SK-N-SH (cell line): ENCODE data around the gene KIF19. TPM values are rescaled to one million over a fixed set of nuclear protein-coding genes. Genes with fewer than 3 reads are reported as not detected.

Experiments used
- CTCF ChIA-PET: fragments of 300-600, 350-600 bp; formaldehyde crosslinking; extraction: SDS; loops from one replicate; lab custom pipeline; 2021; lab: Yijun Ruan, JAX
- POLR2A ChIA-PET: fragments of 350-600 bp; sonication (Branson Sonifier 250); formaldehyde crosslinking; extraction: SDS; loops from one replicate; lab custom pipeline; 2020; ENCODE audit warnings: antibody characterized with exemption, inconsistent platforms; lab: Yijun Ruan, JAX
- DNase-seq: peaks from one replicate; pipeline ENCODE4 v3.0.0; 2012
- H2AFZ ChIP-seq: fragments of 200-600 bp; sonication (generic); 2 replicates; pipeline ENCODE4 v1.8.1; 2016; ENCODE audit warnings: antibody characterized with exemption, mild to moderate bottlenecking, low read depth
- H3F3A ChIP-seq: fragments of 200-600 bp; sonication (generic); replicated peaks from 2 replicates; pipeline ENCODE3; 2016; ENCODE audit warnings: antibody characterized with exemption, mild to moderate bottlenecking; ENCODE audit not compliant: insufficient read depth
- H3K27ac ChIP-seq, 2 experiments: fragments of 200-500 bp in 1 of 2; fragments of 200-600 bp in 1 of 2; sonication (Bioruptor generic) in 1 of 2; sonication (generic), shearing (Covaris generic) in 1 of 2; 2 replicates each; pipeline versions ENCODE4 v1.5.1 to v1.6.1; 2014 to 2016; ENCODE audit warnings: low read depth in 2 of 2, inconsistent platforms in 1 of 2, low read length in 1 of 2, mild to moderate bottlenecking in 1 of 2, mixed read lengths in 1 of 2
- H3K27me3 ChIP-seq: fragments of 200-600 bp; sonication (generic), shearing (Covaris generic); 2 replicates; pipeline ENCODE4 v1.6.1; 2016; ENCODE audit warnings: mixed run types; ENCODE audit not compliant: insufficient read depth
- H3K36me3 ChIP-seq, 2 experiments: fragments of 200-500 bp in 1 of 2; fragments of 200-600 bp in 1 of 2; sonication (Bioruptor generic) in 1 of 2; sonication (generic) in 1 of 2; replicated peaks in 1 of 2; 2 replicates each; pipeline versions ENCODE3 to v1.5.1; 2014 to 2016; ENCODE audit warnings: low read length in 1 of 2, mild to moderate bottlenecking in 1 of 2; ENCODE audit not compliant: insufficient read depth in 2 of 2, control insufficient read depth in 1 of 2
- H3K4me1 ChIP-seq, 2 experiments: fragments of 200-500 bp in 1 of 2; fragments of 200-600 bp in 1 of 2; sonication (Bioruptor generic) in 1 of 2; sonication (generic), shearing (Covaris generic) in 1 of 2; 2 replicates each; pipeline versions ENCODE4 v1.5.1 to v1.6.1; 2014 to 2016; ENCODE audit warnings: low read depth in 1 of 2, low read length in 1 of 2, mixed run types in 1 of 2; ENCODE audit not compliant: insufficient read depth in 2 of 2, control insufficient read depth in 1 of 2
- H3K4me2 ChIP-seq: fragments of 200-600 bp; sonication (generic), shearing (Covaris generic); 2 replicates; pipeline ENCODE4 v1.6.1; 2017; ENCODE audit warnings: mixed run types
- H3K4me3 ChIP-seq, 2 experiments: fragments of 200-500 bp in 1 of 2; fragments of 200-600 bp in 1 of 2; sonication (Bioruptor generic) in 1 of 2; sonication (generic), shearing (Covaris generic) in 1 of 2; 2 replicates each; pipeline versions ENCODE4 v1.5.1 to v1.8.1; 2014 to 2016; ENCODE audit warnings: low read depth in 2 of 2, inconsistent platforms in 1 of 2, low read length in 1 of 2, mild to moderate bottlenecking in 1 of 2, mixed read lengths in 1 of 2, moderate library complexity in 1 of 2
- H3K79me2 ChIP-seq: fragments of 200-600 bp; sonication (generic); 2 replicates; pipeline ENCODE4 v1.8.1; 2017; ENCODE audit warnings: mild to moderate bottlenecking; ENCODE audit not compliant: insufficient read depth
- H3K9ac ChIP-seq: fragments of 200-600 bp; sonication (generic); 2 replicates; pipeline ENCODE4 v1.6.1; 2017; ENCODE audit warnings: mixed run types
- H3K9me2 ChIP-seq: fragments of 200-600 bp; sonication (generic); 2 replicates; pipeline ENCODE4 v1.6.1; 2017; ENCODE audit warnings: mixed run types
- H3K9me3 ChIP-seq: fragments of 200-600 bp; sonication (generic); 2 replicates; pipeline ENCODE4 v1.6.1; 2017; ENCODE audit warnings: mixed run types, mild to moderate bottlenecking, moderate library complexity
- H4K20me1 ChIP-seq: fragments of 200-600 bp; sonication (generic); 2 replicates; pipeline ENCODE4 v1.6.1; 2017; ENCODE audit warnings: mild to moderate bottlenecking, mixed run types; ENCODE audit not compliant: insufficient read depth
- CHD2 ChIP-seq: fragments of 150-350 bp; IDR thresholded peaks from 2 replicates; pipeline ENCODE4 v1.6.1; 2018; ENCODE audit warnings: low read length; ENCODE audit not compliant: partially characterized antibody
- ELF1 ChIP-seq: IDR thresholded peaks from 2 replicates; pipeline ENCODE4 v1.4.0; 2012
- EP300 ChIP-seq, 2 experiments: IDR thresholded peaks; 2 replicates each; pipeline versions ENCODE4 v1.4.0 to v1.6.1; 2012; ENCODE audit warnings: borderline replicate concordance in 1 of 2, low read depth in 1 of 2, low read length in 1 of 2
- FOSL2 ChIP-seq: IDR thresholded peaks from 2 replicates; pipeline ENCODE4 v1.4.0; 2012; ENCODE audit warnings: low read depth, mild to moderate bottlenecking, moderate library complexity, borderline replicate concordance
- FOXJ3 ChIP-seq: sonication (generic); formaldehyde crosslinking; IDR thresholded peaks from 2 replicates; pipeline ENCODE4 v1.5.1; 2020; ENCODE audit warnings: mild to moderate bottlenecking, missing genetic modification reagents
- FOXM1 ChIP-seq: IDR thresholded peaks from 2 replicates; pipeline ENCODE4 v1.4.0; 2012; ENCODE audit warnings: low read depth, mild to moderate bottlenecking
- GATA2 ChIP-seq: sonication (generic); formaldehyde crosslinking; IDR thresholded peaks from 2 replicates; pipeline ENCODE4 v1.5.0; 2020; ENCODE audit warnings: mild to moderate bottlenecking, missing genetic modification reagents
- NFIC ChIP-seq: IDR thresholded peaks from 2 replicates; pipeline ENCODE4 v1.4.0; 2012; ENCODE audit warnings: borderline replicate concordance
- NRF1 ChIP-seq: IDR thresholded peaks from 2 replicates; pipeline ENCODE4 v1.6.1; 2012; ENCODE audit warnings: low read depth, mild to moderate bottlenecking, low read length
- RCOR1 ChIP-seq: fragments of 150-350 bp; IDR thresholded peaks from 2 replicates; pipeline ENCODE4 v1.6.1; 2017; ENCODE audit warnings: antibody characterized with exemption, low read length
- RFX5 ChIP-seq: IDR thresholded peaks from 2 replicates; pipeline ENCODE4 v1.6.1; 2012; ENCODE audit warnings: mild to moderate bottlenecking, improper control_type of control experiment, low read length
- RXRA ChIP-seq: IDR thresholded peaks from 2 replicates; pipeline ENCODE4 v1.4.0; 2012; ENCODE audit warnings: low read depth, mild to moderate bottlenecking, borderline replicate concordance
- TAF1 ChIP-seq: IDR thresholded peaks from 2 replicates; pipeline ENCODE4 v1.6.1; 2012; ENCODE audit warnings: low read depth, mild to moderate bottlenecking, low read length, moderate library complexity, borderline replicate concordance
- TEAD4 ChIP-seq: IDR thresholded peaks from 2 replicates; pipeline ENCODE4 v1.4.0; 2012; ENCODE audit warnings: mild to moderate bottlenecking, borderline replicate concordance; ENCODE audit not compliant: insufficient read depth
- YY1 ChIP-seq: IDR thresholded peaks from 2 replicates; pipeline ENCODE4 v1.4.0; 2012; ENCODE audit warnings: low read depth, mild to moderate bottlenecking
- WGBS: methylation state at CpG from one replicate; pipeline ENCODE4 v1.1.6; 2017; ENCODE audit warnings: low lambda C conversion rate; 5-methylcytosine and 5-hydroxymethylcytosine counted together
- polyA plus RNA-seq, 3 experiments: library from polyadenylated mRNA; depleted of rRNA; stranded (reverse); fragments of >200 nt; gene quantifications; 2 replicates each; pipeline ENCODE4 v1.2.3, GENCODE V29; 2012
- TF ChIP-seq, protein P1 (sequence below): IDR thresholded peaks from 2 replicates; pipeline ENCODE4 v1.6.1; 2012; ENCODE audit warnings: mild to moderate bottlenecking, low read depth, low read length, moderate library complexity
- TF ChIP-seq, protein P2 (sequence below): fragments of 200-600 bp; sonication (generic); IDR thresholded peaks from 2 replicates; pipeline ENCODE4 v1.6.1; 2017; ENCODE audit warnings: antibody characterized with exemption, mild to moderate bottlenecking, moderate library complexity
- TF ChIP-seq, protein P3 (sequence below): fragments of 150-350 bp; IDR thresholded peaks from 2 replicates; pipeline ENCODE4 v1.6.1; 2016; ENCODE audit warnings: mild to moderate bottlenecking, low read depth, low read length

Gene KIF19
- polyA plus RNA-seq, 1 of the 3 experiments (the other 2 are of a cell fraction): not detected

DNA sequence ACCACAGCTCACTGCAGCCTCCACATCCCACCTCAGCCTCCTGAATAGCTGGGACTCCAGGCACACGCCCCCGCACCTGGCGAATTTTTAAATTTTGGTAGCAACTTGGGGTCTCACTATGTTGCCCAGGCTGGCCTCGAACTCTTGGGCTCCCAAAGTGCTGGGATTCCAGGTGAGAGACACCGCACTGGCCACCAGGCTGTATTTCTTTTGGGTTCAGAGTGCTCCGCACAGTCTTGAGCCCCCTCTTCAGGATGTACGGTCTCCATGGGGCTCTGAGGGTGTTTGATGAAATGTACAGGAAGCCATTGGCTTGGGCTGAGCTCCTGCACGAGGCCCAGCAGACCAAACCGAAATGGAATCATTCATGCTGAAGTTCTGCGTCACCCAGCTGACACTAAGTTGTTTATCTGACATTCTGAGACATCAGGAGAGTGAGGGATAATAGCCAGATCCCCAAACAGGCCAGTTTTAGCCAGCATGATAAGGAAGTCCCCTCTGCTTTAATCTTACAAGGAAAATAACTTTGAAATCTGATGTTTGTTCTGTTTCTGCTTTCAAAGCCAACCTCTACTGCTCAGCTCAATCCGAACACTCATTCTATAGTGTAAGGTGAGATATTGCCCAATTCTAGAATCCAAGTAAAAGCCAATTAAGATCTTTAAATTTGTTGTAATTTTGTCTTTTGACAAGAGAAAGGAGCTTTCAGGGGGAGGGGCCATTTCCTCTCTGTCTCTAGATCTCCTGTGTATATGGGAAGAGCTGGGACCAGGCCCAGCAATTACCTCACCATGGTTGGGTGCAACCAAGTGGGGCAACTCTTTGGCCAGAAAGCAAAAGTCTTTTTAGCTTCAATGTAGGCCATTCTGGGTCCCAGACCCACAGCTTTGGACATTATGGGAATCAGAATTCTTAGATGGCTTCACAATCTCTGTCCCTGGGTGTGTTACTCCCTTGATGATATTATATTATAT is 64.9 kb downstream of the KIF19 start:
- no peaks in the 10 kb centered on the region for H3K79me2 ChIP-seq
- H3K4me3 ChIP-seq: no peak overlapping the region
- no peak overlapping the region for H3K4me2 ChIP-seq
- no peak overlapping the region for H3K9ac ChIP-seq
- ChIA-PET POLR2A (interaction anchor here (1.1 to 1.2 kb wide), 2 partner anchors 11 to 64 kb away, joined by 3 read pairs; no protein-coding TSS in a partner anchor), CTCF (interaction anchor here (0.9 to 8.6 kb wide), 8 partner anchors 10 to 191 kb away, joined by 3 to 80 read pairs (median 6); partner anchors contain the start of gene GPR142)
- H3F3A ChIP-seq: no peaks in the 10 kb centered on the region
- WGBS: 34% methylated on average over 11 of the region's 11 CpGs
- H3K36me3 ChIP-seq: no peaks in the 10 kb centered on the region
- no peak for DNase-seq
- no peaks in the 10 kb centered on the region for H4K20me1 ChIP-seq
- no peak overlapping the region for H2AFZ ChIP-seq
- no peaks in the 10 kb centered on the region for H3K9me3 ChIP-seq
- H3K4me1 ChIP-seq: no peaks in the 10 kb centered on the region; a peak in 1 of 4 replicates
- no peak overlapping the region for H3K27ac ChIP-seq
- TF ChIP-seq TEAD4 (no peak), FOXM1 (no peak), YY1 (no peak), NFIC (no peak), EP300 (IDR thresholded peaks at IDR 0.05; ENCODE audit: borderline replicate concordance in 1 of 2, low read depth in 1 of 2, low read length in 1 of 2) (peak in 1 of 2 experiments; percentile 17; a peak in 1 of 4 replicates), GATA2 (CRISPR knock-in tag) (no peak), RXRA (no peak), FOSL2 (no peak)
- H3K27me3 ChIP-seq: no peaks in the 10 kb centered on the region
- H3K9me2 ChIP-seq: no peaks in the 10 kb centered on the region

DNA sequence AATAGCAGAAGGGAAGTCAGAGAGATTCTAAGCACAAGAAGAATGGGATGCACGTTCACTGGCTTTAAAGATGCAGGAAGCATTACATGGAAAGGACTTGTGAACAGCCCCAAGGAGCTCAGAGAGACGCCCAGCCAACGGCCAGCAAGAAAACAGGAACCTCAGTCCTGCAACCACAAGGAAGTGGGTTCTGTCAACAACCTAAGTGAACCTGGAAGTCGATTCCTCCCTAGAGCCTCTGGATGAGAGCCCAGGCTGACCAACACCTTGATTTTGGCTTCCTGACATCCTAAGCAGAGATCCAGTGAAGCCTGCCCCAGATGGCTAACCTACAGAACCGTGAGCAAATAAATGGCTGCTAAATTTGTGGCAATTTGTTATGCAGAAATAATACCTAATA is 65.7 kb downstream of the KIF19 start:
- Histone ChIP-seq H3K9ac (no peak overlapping the region), H2AFZ (no peak overlapping the region), H3F3A (no peaks in the 10 kb centered on the region), H3K9me3 (no peaks in the 10 kb centered on the region), H4K20me1 (no peaks in the 10 kb centered on the region), H3K4me3 (no peak overlapping the region), H3K36me3 (no peaks in the 10 kb centered on the region), H3K9me2 (no peaks in the 10 kb centered on the region), H3K79me2 (no peaks in the 10 kb centered on the region), H3K27ac (no peak overlapping the region), H3K4me2 (no peak overlapping the region), H3K4me1 (no peaks in the 10 kb centered on the region; a peak in 1 of 4 replicates), H3K27me3 (no peaks in the 10 kb centered on the region)
- POLR2A ChIA-PET: interaction anchor here (1.1 to 1.2 kb wide), 2 partner anchors 12 to 63 kb away, joined by 3 read pairs; no protein-coding TSS in a partner anchor
- DNase-seq: no peak
- WGBS: 9% methylated on average over 5 of the region's 5 CpGs
- CTCF ChIA-PET: interaction anchor here (0.9 to 8.6 kb wide), 6 partner anchors 11 to 174 kb away, joined by 3 to 80 read pairs (median 8); partner anchors contain the start of gene GPR142
- TF ChIP-seq RFX5: no peak
- TF ChIP-seq, protein P1, sequence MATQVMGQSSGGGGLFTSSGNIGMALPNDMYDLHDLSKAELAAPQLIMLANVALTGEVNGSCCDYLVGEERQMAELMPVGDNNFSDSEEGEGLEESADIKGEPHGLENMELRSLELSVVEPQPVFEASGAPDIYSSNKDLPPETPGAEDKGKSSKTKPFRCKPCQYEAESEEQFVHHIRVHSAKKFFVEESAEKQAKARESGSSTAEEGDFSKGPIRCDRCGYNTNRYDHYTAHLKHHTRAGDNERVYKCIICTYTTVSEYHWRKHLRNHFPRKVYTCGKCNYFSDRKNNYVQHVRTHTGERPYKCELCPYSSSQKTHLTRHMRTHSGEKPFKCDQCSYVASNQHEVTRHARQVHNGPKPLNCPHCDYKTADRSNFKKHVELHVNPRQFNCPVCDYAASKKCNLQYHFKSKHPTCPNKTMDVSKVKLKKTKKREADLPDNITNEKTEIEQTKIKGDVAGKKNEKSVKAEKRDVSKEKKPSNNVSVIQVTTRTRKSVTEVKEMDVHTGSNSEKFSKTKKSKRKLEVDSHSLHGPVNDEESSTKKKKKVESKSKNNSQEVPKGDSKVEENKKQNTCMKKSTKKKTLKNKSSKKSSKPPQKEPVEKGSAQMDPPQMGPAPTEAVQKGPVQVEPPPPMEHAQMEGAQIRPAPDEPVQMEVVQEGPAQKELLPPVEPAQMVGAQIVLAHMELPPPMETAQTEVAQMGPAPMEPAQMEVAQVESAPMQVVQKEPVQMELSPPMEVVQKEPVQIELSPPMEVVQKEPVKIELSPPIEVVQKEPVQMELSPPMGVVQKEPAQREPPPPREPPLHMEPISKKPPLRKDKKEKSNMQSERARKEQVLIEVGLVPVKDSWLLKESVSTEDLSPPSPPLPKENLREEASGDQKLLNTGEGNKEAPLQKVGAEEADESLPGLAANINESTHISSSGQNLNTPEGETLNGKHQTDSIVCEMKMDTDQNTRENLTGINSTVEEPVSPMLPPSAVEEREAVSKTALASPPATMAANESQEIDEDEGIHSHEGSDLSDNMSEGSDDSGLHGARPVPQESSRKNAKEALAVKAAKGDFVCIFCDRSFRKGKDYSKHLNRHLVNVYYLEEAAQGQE: no peak
- no peak for TF ChIP-seq FOXJ3 (CRISPR knock-in tag)
- TF ChIP-seq RCOR1: no peak
- TF ChIP-seq TEAD4: no peak
- no peak for TF ChIP-seq NRF1
- no peak for TF ChIP-seq CHD2
- TF ChIP-seq, protein P2, sequence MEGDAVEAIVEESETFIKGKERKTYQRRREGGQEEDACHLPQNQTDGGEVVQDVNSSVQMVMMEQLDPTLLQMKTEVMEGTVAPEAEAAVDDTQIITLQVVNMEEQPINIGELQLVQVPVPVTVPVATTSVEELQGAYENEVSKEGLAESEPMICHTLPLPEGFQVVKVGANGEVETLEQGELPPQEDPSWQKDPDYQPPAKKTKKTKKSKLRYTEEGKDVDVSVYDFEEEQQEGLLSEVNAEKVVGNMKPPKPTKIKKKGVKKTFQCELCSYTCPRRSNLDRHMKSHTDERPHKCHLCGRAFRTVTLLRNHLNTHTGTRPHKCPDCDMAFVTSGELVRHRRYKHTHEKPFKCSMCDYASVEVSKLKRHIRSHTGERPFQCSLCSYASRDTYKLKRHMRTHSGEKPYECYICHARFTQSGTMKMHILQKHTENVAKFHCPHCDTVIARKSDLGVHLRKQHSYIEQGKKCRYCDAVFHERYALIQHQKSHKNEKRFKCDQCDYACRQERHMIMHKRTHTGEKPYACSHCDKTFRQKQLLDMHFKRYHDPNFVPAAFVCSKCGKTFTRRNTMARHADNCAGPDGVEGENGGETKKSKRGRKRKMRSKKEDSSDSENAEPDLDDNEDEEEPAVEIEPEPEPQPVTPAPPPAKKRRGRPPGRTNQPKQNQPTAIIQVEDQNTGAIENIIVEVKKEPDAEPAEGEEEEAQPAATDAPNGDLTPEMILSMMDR: no peak
- no peak for TF ChIP-seq RXRA
- no peak for TF ChIP-seq ELF1
- TF ChIP-seq FOSL2: no peak
- no peak for TF ChIP-seq TAF1
- TF ChIP-seq, protein P3, sequence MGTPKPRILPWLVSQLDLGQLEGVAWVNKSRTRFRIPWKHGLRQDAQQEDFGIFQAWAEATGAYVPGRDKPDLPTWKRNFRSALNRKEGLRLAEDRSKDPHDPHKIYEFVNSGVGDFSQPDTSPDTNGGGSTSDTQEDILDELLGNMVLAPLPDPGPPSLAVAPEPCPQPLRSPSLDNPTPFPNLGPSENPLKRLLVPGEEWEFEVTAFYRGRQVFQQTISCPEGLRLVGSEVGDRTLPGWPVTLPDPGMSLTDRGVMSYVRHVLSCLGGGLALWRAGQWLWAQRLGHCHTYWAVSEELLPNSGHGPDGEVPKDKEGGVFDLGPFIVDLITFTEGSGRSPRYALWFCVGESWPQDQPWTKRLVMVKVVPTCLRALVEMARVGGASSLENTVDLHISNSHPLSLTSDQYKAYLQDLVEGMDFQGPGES: no peak
